Lower leg skin (tissue), 3 donors: ENCODE measurements around the gene DSP.

Source experiments
- POLR2A ChIP-seq, 2 donors: fragments of 450-650 bp; IDR thresholded peaks; one replicate each; pipeline ENCODE4 v1.6.1; 2016 to 2017; ENCODE audit warnings: antibody characterized with exemption in 2 of 2, mild to moderate bottlenecking in 1 of 2, moderate library complexity in 1 of 2
- TF ChIP-seq, protein P1 (sequence below), 3 donors: fragments of 450-650 bp; IDR thresholded peaks; one replicate each; pipeline ENCODE4 v1.5.1; 2016; ENCODE audit warnings: antibody characterized with exemption in 3 of 3, mild to moderate bottlenecking in 3 of 3, moderate library complexity in 2 of 3

DNA sequence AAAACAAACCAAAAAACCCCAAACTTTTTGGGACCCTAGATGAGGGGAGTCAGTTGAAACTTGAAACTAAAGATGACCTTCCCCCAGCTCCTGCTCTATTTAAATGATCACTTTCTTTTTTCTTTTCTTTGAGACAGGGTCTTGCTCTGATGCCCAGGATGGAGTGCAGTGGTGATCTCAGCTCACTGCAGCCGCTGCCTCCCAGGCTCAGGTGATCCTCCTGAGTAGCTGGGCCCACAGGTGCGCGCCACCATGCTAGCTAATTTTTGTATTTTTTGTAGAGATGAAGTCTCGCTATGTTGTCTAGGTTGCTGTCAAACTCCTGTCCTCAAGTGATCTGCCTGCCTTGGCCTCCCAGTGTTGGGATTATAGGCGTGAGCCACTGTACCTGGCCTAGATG, 7.3 kb upstream of the DSP start:
- TF ChIP-seq POLR2A (IDR thresholded peaks at IDR 0.05): no peak
- TF ChIP-seq, protein P1, sequence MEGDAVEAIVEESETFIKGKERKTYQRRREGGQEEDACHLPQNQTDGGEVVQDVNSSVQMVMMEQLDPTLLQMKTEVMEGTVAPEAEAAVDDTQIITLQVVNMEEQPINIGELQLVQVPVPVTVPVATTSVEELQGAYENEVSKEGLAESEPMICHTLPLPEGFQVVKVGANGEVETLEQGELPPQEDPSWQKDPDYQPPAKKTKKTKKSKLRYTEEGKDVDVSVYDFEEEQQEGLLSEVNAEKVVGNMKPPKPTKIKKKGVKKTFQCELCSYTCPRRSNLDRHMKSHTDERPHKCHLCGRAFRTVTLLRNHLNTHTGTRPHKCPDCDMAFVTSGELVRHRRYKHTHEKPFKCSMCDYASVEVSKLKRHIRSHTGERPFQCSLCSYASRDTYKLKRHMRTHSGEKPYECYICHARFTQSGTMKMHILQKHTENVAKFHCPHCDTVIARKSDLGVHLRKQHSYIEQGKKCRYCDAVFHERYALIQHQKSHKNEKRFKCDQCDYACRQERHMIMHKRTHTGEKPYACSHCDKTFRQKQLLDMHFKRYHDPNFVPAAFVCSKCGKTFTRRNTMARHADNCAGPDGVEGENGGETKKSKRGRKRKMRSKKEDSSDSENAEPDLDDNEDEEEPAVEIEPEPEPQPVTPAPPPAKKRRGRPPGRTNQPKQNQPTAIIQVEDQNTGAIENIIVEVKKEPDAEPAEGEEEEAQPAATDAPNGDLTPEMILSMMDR (IDR thresholded peaks at IDR 0.05): no peak
